Fibroblast of skin of left quadriceps (primary cell): ENCODE results near the gene SRPK2.
"Not testable (repeated sequence)": the region's sequence is repeated elsewhere in the genome, so short reads cannot be mapped to it uniquely, and the experiment has no call there.

Experiments
- DNase-seq, 2 experiments: peaks; one replicate each; pipeline ENCODE4 v3.0.0-alpha.2; 2013; ENCODE audit warnings: low read depth in 2 of 2

SRPK2 gene

GRCh38 chr7:105339404-105340323 is 49.1 kb downstream of the SRPK2 start:
- DNase-seq, result no peak

GRCh38 chr7:105337529-105337928 is 51.2 kb downstream of the SRPK2 start:
- no peak for DNase-seq

GRCh38 chr7:105336009-105336408 is 52.7 kb downstream of the SRPK2 start:
- no peak for DNase-seq

- not testable (repeated sequence) for DNase-seq
Measured at GRCh38 chr7:105332661-105333060, 56.1 kb downstream of the SRPK2 start.

GRCh38 chr7:105330526-105330925 is 58.2 kb downstream of the SRPK2 start:
- no peak for DNase-seq

- DNase-seq, result no peak
Measured at GRCh38 chr7:105327201-105327600, 61.5 kb downstream of the SRPK2 start.

- DNase-seq, result no peak
Measured at GRCh38 chr7:105325216-105325904, 63.4 kb downstream of the SRPK2 start.

GRCh38 chr7:105324606-105325005 is 64.1 kb downstream of the SRPK2 start:
- not testable (repeated sequence) for DNase-seq

- DNase-seq, result no peak
Measured at GRCh38 chr7:105323366-105323765, 65.4 kb downstream of the SRPK2 start.

- no peak for DNase-seq
Measured at GRCh38 chr7:105322655-105323277, 66.0 kb downstream of the SRPK2 start.

GRCh38 chr7:105321754-105322455 is 66.8 kb downstream of the SRPK2 start:
- no peak for DNase-seq

- DNase-seq, result no peak
Measured at GRCh38 chr7:105320896-105321295, 67.8 kb downstream of the SRPK2 start.

- no peak for DNase-seq
Measured at GRCh38 chr7:105319578-105319977, 69.1 kb downstream of the SRPK2 start.

GRCh38 chr7:105316578-105317344 is 72.0 kb downstream of the SRPK2 start:
- DNase-seq, result no peak

GRCh38 chr7:105315357-105315756 is 73.4 kb downstream of the SRPK2 start:
- DNase-seq, result no peak

- DNase-seq, result no peak
Measured at GRCh38 chr7:105309235-105310169, 79.2 kb downstream of the SRPK2 start.

GRCh38 chr7:105307163-105307672 is 81.5 kb downstream of the SRPK2 start:
- DNase-seq, result no peak

GRCh38 chr7:105306298-105306748 is 82.4 kb downstream of the SRPK2 start:
- no peak for DNase-seq

GRCh38 chr7:105305633-105306032 is 83.1 kb downstream of the SRPK2 start:
- no peak for DNase-seq
